CD14-positive monocyte (primary cell): ENCODE results near the gene AP1S3. TPM values are rescaled to one million over a fixed set of nuclear protein-coding genes. Genes with fewer than 3 reads are reported as not detected.

ENCODE experiments used
- DNase-seq, 3 donors: peaks; one replicate each; pipeline ENCODE4 v3.0.0-alpha.2; 2011 to 2022
- H2AFZ ChIP-seq: 2 replicates; pipeline ENCODE4 v1.6.0; 2012; ENCODE audit warnings: mild to moderate bottlenecking, low read depth, low read length, inconsistent platforms; ENCODE audit not compliant: insufficient read depth, poor library complexity, severe bottlenecking
- H3K27ac ChIP-seq, 2 donors: 1 replicate in 1 of 2; 2 replicates in 1 of 2; pipeline ENCODE4 v1.5.1; 2012 to 2013; ENCODE audit warnings: low read length in 2 of 2, control low read depth in 1 of 2, inconsistent platforms in 1 of 2, low read depth in 1 of 2, mild to moderate bottlenecking in 1 of 2
- H3K27me3 ChIP-seq, 2 donors: one replicate each; pipeline versions ENCODE4 v1.6.0 to v1.6.1; 2011 to 2013; ENCODE audit warnings: low read length in 2 of 2; ENCODE audit not compliant: control insufficient read depth in 2 of 2, insufficient read depth in 2 of 2
- H3K36me3 ChIP-seq, 2 donors: replicated peaks in 1 of 2; 1 replicate in 1 of 2; 2 replicates in 1 of 2; pipeline versions ENCODE4 v1.5.1 to v1.6.1; 2012 to 2013; ENCODE audit warnings: low read length in 2 of 2, control low read depth in 1 of 2, inconsistent platforms in 1 of 2, mild to moderate bottlenecking in 1 of 2; ENCODE audit not compliant: insufficient read depth in 2 of 2, control insufficient read depth in 1 of 2
- H3K4me1 ChIP-seq, 2 donors: 1 replicate in 1 of 2; 2 replicates in 1 of 2; pipeline versions ENCODE4 v1.5.1 to v1.6.1; 2012 to 2013; ENCODE audit warnings: low read length in 2 of 2, control low read depth in 1 of 2, inconsistent platforms in 1 of 2, mild to moderate bottlenecking in 1 of 2, moderate library complexity in 1 of 2; ENCODE audit not compliant: insufficient read depth in 2 of 2, control insufficient read depth in 1 of 2
- H3K4me2 ChIP-seq: replicated peaks from 2 replicates; pipeline ENCODE3; 2012; ENCODE audit warnings: low read length, moderate library complexity, mild to moderate bottlenecking; ENCODE audit not compliant: poor library complexity, severe bottlenecking; ENCODE audit errors: extremely low read depth
- H3K4me3 ChIP-seq, 3 experiments: fragments of 200-600 bp in 1 of 3; sonication (generic) in 1 of 3; replicated peaks in 1 of 3; 1 replicate in 2 of 3; 2 replicates in 1 of 3; pipeline ENCODE4 v1.5.1; 2011 to 2013; ENCODE audit warnings: low read length in 3 of 3, mild to moderate bottlenecking in 3 of 3, control low read depth in 2 of 3, low read depth in 2 of 3, inconsistent platforms in 1 of 3, moderate library complexity in 1 of 3
- H3K79me2 ChIP-seq: 2 replicates; pipeline ENCODE4 v1.6.0; 2012; ENCODE audit warnings: mild to moderate bottlenecking, control low read depth, inconsistent platforms, low read length, moderate library complexity; ENCODE audit not compliant: insufficient read depth
- H3K9ac ChIP-seq: 2 replicates; pipeline ENCODE4 v1.6.0; 2017; ENCODE audit warnings: low read length, mild to moderate bottlenecking; ENCODE audit not compliant: insufficient read depth, poor library complexity, severe bottlenecking
- H3K9me3 ChIP-seq, 2 donors: replicated peaks in 1 of 2; 1 replicate in 1 of 2; 2 replicates in 1 of 2; pipeline versions ENCODE4 v1.5.1 to v1.6.1; 2012 to 2013; ENCODE audit warnings: low read length in 2 of 2, control low read depth in 1 of 2; ENCODE audit not compliant: control insufficient read depth in 1 of 2, insufficient read depth in 1 of 2
- H4K20me1 ChIP-seq: 2 replicates; pipeline ENCODE4 v1.6.0; 2012; ENCODE audit warnings: mild to moderate bottlenecking, low read length, control low read depth, moderate library complexity; ENCODE audit not compliant: insufficient read depth
- H3K27ac Mint-ChIP-seq, 7 donors: one replicate each; pipeline ENCODE4 v1.8.0; 2020; ENCODE audit warnings: mild to moderate bottlenecking in 7 of 7, mixed read lengths in 7 of 7, moderate library complexity in 6 of 7, inconsistent platforms in 2 of 7
- H3K27me3 Mint-ChIP-seq, 3 donors: one replicate each; pipeline ENCODE4 v1.8.0; 2021 to 2022; ENCODE audit warnings: low read depth in 3 of 3, mild to moderate bottlenecking in 3 of 3, mixed read lengths in 3 of 3, moderate library complexity in 3 of 3, inconsistent platforms in 1 of 3
- H3K36me3 Mint-ChIP-seq, 2 donors: one replicate each; pipeline ENCODE4 v1.8.0; 2020; ENCODE audit warnings: mixed read lengths in 2 of 2, inconsistent platforms in 1 of 2, mild to moderate bottlenecking in 1 of 2
- H3K4me1 Mint-ChIP-seq: one replicate; pipeline ENCODE4 v1.8.0; 2020; ENCODE audit warnings: mild to moderate bottlenecking, mixed read lengths
- H3K4me3 Mint-ChIP-seq, 2 donors: one replicate each; pipeline ENCODE4 v1.8.0; 2020; ENCODE audit warnings: mild to moderate bottlenecking in 2 of 2, mixed read lengths in 2 of 2, moderate library complexity in 1 of 2
- H3K9me3 Mint-ChIP-seq, 7 donors: one replicate each; pipeline ENCODE4 v1.8.0; 2020 to 2022; ENCODE audit warnings: mixed read lengths in 7 of 7, mild to moderate bottlenecking in 6 of 7, moderate library complexity in 6 of 7, inconsistent platforms in 2 of 7
- CTCF ChIP-seq: fragments of 200-600 bp; IDR thresholded peaks from one replicate; pipeline ENCODE4 v1.8.0; 2022; ENCODE audit warnings: antibody characterized with exemption, mild to moderate bottlenecking
- WGBS: methylation state at CpG from one replicate; pipeline ENCODE4 v1.1.5; 2013; ENCODE audit warnings: missing lambda C conversion rate; ENCODE audit not compliant: insufficient coverage; 5-methylcytosine and 5-hydroxymethylcytosine counted together
- intact Hi-C, 2 donors: fragments of 100-400 bp; cut with micrococcal nuclease; formaldehyde crosslinking; loops; one replicate each; pipeline versions ENCODE4 v1.15.0 to v1.15.1; 2023
- polyA plus RNA-seq, 3 donors: library from polyadenylated mRNA; depleted of rRNA in 1 of 3; unstranded in 2 of 3; stranded (reverse) in 1 of 3; fragments of 300-500 nt in 2 of 3; fragments of >200 nt in 1 of 3; fragmentation: Illumina TruSeq in 2 of 3; gene quantifications; 1 replicate in 2 of 3; 2 replicates in 1 of 3; pipeline ENCODE4 v1.2.3, GENCODE V29; 2012 to 2021

AP1S3 gene
- polyA plus RNA-seq, 3 donors = 0.80 to 1.3 (median 0.81) TPM

- Histone ChIP-seq H3K27me3 (no peaks in the 10 kb centered on the region), H3K4me2 (no peak overlapping the region), H3K36me3 (no peaks in the 10 kb centered on the region), H2AFZ (no peak overlapping the region), H3K9ac (no peak overlapping the region), H3K79me2 (peaks cover 11% of the 10 kb centered on the region), H3K4me1 (no peaks in the 10 kb centered on the region), H3K4me3 (no peak overlapping the region), H3K27ac (no peak overlapping the region), H3K9me3 (peaks cover 0 to 5% of the 10 kb centered on the region in 2 donors), H4K20me1 (no peaks in the 10 kb centered on the region)
- Mint-ChIP-seq H3K4me1 (no peaks in the 10 kb centered on the region), H3K9me3 (peaks cover 0 to 14% (median 7%) of the 10 kb centered on the region in 7 donors), H3K36me3 (peaks cover 2 to 9% of the 10 kb centered on the region in 2 donors), H3K4me3 (no peak overlapping the region), H3K27ac (no peak overlapping the region), H3K27me3 (peaks cover 0 to 3% (median 1%) of the 10 kb centered on the region in 3 donors)
- no peak for DNase-seq
- WGBS = 93% methylated on average over 3 of the region's 8 CpGs
- intact Hi-C loops = no loop called here
- TF ChIP-seq CTCF = no peak
Observed at GRCh38 chr2:223805008-223805407, 32.4 kb downstream of the AP1S3 start.

- no peaks in the 10 kb centered on the region for H3K27me3 Mint-ChIP-seq
- H3K27me3 ChIP-seq = no peaks in the 10 kb centered on the region
- H3K9me3 Mint-ChIP-seq = peaks cover 0 to 14% (median 6%) of the 10 kb centered on the region in 7 donors
- H3K4me1 Mint-ChIP-seq = peaks cover 8% of the 10 kb centered on the region
- no peak overlapping the region for H3K27ac Mint-ChIP-seq
- no peak overlapping the region for H3K27ac ChIP-seq
- no peaks in the 10 kb centered on the region for H4K20me1 ChIP-seq
- H3K4me3 Mint-ChIP-seq = no peak overlapping the region
- WGBS = 50% methylated on average over 2 of the region's 5 CpGs
- peaks cover 0 to 3% of the 10 kb centered on the region in 2 donors for H3K4me1 ChIP-seq
- TF ChIP-seq CTCF = no peak
- H3K36me3 ChIP-seq = no peaks in the 10 kb centered on the region
- intact Hi-C loops = no loop called here
- DNase-seq = no peak
- H3K9ac ChIP-seq = no peak overlapping the region
- H3K9me3 ChIP-seq = peaks cover 0 to 5% of the 10 kb centered on the region in 2 donors
- peaks cover 6 to 10% of the 10 kb centered on the region in 2 donors for H3K36me3 Mint-ChIP-seq
- peaks cover 13% of the 10 kb centered on the region for H3K79me2 ChIP-seq
- H3K4me2 ChIP-seq = no peak overlapping the region
- no peak overlapping the region for H3K4me3 ChIP-seq
- H2AFZ ChIP-seq = no peak overlapping the region
Observed at GRCh38 chr2:223801736-223802135, 35.6 kb downstream of the AP1S3 start.
